Kidney (tissue), 14 donors: ENCODE measurements around the gene OR5K1. TPM values are rescaled to one million over a fixed set of nuclear protein-coding genes. Genes with fewer than 3 reads are reported as not detected.

ENCODE experiments used
- DNase-seq, 5 donors: peaks; one replicate each; pipeline ENCODE4 v3.0.0-alpha.2; 2013 to 2020
- FAIRE-seq: peaks from 2 replicates; lab custom pipeline; 2012; peaks lifted over from hg19 to GRCh38; lab: Jason Lieb, UNC
- H3K27ac ChIP-seq, 2 donors: one replicate each; pipeline ENCODE4 v1.7.0; 2013; ENCODE audit warnings: low read depth in 2 of 2, low read length in 2 of 2, inconsistent platforms in 1 of 2
- H3K27me3 ChIP-seq: one replicate; pipeline ENCODE4 v1.7.1; 2013; ENCODE audit warnings: low read length, inconsistent platforms; ENCODE audit not compliant: control insufficient read depth, insufficient read depth
- H3K36me3 ChIP-seq, 3 donors: one replicate each; pipeline versions ENCODE4 v1.7.0 to v1.7.1; 2013; ENCODE audit warnings: low read length in 3 of 3, control low read depth in 1 of 3, inconsistent platforms in 1 of 3; ENCODE audit not compliant: insufficient read depth in 3 of 3, control insufficient read depth in 2 of 3
- H3K4me1 ChIP-seq, 3 donors: one replicate each; pipeline versions ENCODE4 v1.7.0 to v1.7.1; 2013; ENCODE audit warnings: low read length in 3 of 3, inconsistent platforms in 1 of 3, low read depth in 1 of 3; ENCODE audit not compliant: control insufficient read depth in 2 of 3, insufficient read depth in 2 of 3
- H3K4me3 ChIP-seq, 3 donors: one replicate each; pipeline versions ENCODE4 v1.7.0 to v1.8.1; 2013; ENCODE audit warnings: low read length in 3 of 3, control low read depth in 1 of 3, inconsistent platforms in 1 of 3
- H3K9ac ChIP-seq, 3 donors: one replicate each; pipeline versions ENCODE4 v1.7.0 to v1.7.1; 2013; ENCODE audit warnings: low read length in 3 of 3, control low read depth in 1 of 3, inconsistent platforms in 1 of 3
- H3K9me3 ChIP-seq, 3 donors: one replicate each; pipeline versions ENCODE4 v1.7.0 to v1.7.1; 2013; ENCODE audit warnings: low read length in 3 of 3, control low read depth in 1 of 3, inconsistent platforms in 1 of 3; ENCODE audit not compliant: control insufficient read depth in 2 of 3, insufficient read depth in 1 of 3
- intact Hi-C: fragments of 100-400 bp; cut with DNase I; formaldehyde crosslinking; loops from one replicate; pipeline ENCODE4 v1.11.1; 2022
- polyA plus RNA-seq: library from polyadenylated mRNA; stranded (reverse); fragments of 350-450 nt; fragmentation: Illumina TruSeq; extraction: RNeasy Lipid Tissue Mini Kit (QIAGEN cat#74804); gene quantifications from one replicate; pipeline ENCODE4 v1.2.3, GENCODE V29; 2014; ENCODE audit warnings: low read depth, low replicate concordance; ENCODE audit not compliant: insufficient read depth
- total RNA-seq: library from RNA; stranded (reverse); fragmentation: NEBNext Ultra II Directional; extraction: Animal tissue kit (Norgen Biotek cat#: 25700); gene quantifications from one replicate; pipeline ENCODE4 v1.2.1, GENCODE V29; 2021
- TF ChIP-seq, protein P1 (sequence below): IDR thresholded peaks from 3 replicates; pipeline ENCODE4 v1.5.1; 2012; ENCODE audit warnings: mild to moderate bottlenecking, moderate library complexity, borderline replicate concordance; ENCODE audit not compliant: insufficient read depth; ENCODE audit errors: extremely low read depth
- donor health status: control.
- donor health status: control.
- donor health status: control.
- donor health status: control.
- donor health status: control.
- donor health status: DM: yes; HTN: yes; CAD: no.
- donor health status: Normal renal cell carcinoma (clear cell type).

OR5K1 gene
- total and polyA plus RNA-seq, 2 donors from 2014 or later: not detected

DNA sequence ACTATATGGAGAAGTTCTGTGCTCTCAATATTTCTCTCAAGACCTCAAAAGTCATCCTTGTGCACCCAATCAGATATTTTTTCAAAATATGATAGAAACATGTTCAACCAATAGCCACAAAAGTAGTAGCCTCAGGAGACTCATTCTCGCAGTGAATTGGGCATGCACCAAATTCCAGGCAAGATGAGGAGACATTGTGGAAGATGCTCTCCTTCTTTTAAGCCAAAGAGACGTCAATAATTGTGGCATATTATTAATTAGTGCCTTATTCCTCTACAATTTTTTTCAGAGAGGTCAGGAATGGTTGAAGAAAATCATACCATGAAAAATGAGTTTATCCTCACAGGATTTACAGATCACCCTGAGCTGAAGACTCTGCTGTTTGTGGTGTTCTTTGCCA is 34.4 kb downstream of the OR5K1 start, which contains the start of gene OR5K2:
TSS of gene OR5K2 (plus strand) at position 301 of the 400 bp plus-strand sequence. CDS start at position 301, 0 bp downstream.
- intact Hi-C loops: no loop called here
- Histone ChIP-seq H3K9me3 (no peaks in the 10 kb centered on the region), H3K4me1 (no peaks in the 10 kb centered on the region), H3K36me3 (no peaks in the 10 kb centered on the region), H3K27me3 (no peaks in the 10 kb centered on the region), H3K4me3 (no peak within 1 kb of the TSS), H3K27ac (no peak within 1 kb of the TSS), H3K9ac (no peak within 1 kb of the TSS)
- FAIRE-seq (no peak), DNase-seq (no peak)
- TF ChIP-seq, protein P1, sequence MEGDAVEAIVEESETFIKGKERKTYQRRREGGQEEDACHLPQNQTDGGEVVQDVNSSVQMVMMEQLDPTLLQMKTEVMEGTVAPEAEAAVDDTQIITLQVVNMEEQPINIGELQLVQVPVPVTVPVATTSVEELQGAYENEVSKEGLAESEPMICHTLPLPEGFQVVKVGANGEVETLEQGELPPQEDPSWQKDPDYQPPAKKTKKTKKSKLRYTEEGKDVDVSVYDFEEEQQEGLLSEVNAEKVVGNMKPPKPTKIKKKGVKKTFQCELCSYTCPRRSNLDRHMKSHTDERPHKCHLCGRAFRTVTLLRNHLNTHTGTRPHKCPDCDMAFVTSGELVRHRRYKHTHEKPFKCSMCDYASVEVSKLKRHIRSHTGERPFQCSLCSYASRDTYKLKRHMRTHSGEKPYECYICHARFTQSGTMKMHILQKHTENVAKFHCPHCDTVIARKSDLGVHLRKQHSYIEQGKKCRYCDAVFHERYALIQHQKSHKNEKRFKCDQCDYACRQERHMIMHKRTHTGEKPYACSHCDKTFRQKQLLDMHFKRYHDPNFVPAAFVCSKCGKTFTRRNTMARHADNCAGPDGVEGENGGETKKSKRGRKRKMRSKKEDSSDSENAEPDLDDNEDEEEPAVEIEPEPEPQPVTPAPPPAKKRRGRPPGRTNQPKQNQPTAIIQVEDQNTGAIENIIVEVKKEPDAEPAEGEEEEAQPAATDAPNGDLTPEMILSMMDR: no peak

DNA sequence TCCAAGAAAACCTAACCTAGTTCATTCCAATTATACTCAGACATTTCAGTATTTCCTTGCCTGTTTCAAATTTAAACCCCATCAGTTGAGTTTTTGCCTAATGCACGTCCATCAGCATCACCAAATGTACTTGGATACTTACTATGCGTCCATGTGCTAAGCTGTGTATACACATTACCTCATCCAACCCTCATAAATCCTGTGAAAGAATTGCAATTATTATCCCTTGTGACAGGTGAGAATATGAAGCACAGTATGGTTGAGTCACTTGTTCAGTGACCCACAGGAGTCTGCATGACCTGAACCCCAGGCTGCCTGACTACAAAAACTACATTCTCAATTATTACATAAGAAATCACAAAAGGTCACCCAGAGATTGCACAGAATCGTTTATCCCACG is 37.0 kb downstream of the OR5K1 start:
- no peak overlapping the region for H3K4me3 ChIP-seq
- H3K27ac ChIP-seq: no peak overlapping the region
- FAIRE-seq (no peak), DNase-seq (no peak)
- H3K4me1 ChIP-seq: no peaks in the 10 kb centered on the region
- intact Hi-C loops: no loop called here
- no peak overlapping the region for H3K9ac ChIP-seq
- no peaks in the 10 kb centered on the region for H3K27me3 ChIP-seq
- H3K9me3 ChIP-seq: no peaks in the 10 kb centered on the region
- TF ChIP-seq, protein P1: no peak
- H3K36me3 ChIP-seq: no peaks in the 10 kb centered on the region

DNA sequence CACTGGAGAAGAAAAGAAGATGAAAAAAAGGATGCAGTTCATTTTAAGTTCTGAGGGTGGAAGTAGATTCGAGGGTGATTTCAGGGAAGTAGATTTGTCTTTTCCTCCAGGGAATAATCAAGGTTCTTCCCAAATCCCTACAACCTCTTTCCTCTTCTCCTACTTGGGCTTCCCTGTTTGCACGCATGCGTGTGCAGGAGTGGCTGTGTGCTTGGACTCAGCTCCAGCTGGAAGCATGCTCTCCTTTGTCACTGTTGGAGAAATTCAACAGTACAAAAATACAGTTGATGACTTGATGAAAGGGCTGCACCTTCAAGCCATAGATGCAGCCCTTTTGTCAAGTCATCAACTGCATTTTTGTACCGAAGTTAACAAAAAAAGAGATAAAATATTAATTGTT is 38.3 kb downstream of the OR5K1 start:
- no peaks in the 10 kb centered on the region for H3K9me3 ChIP-seq
- FAIRE-seq (no peak), DNase-seq (no peak)
- TF ChIP-seq, protein P1: no peak
- H3K36me3 ChIP-seq: no peaks in the 10 kb centered on the region
- H3K4me3 ChIP-seq: no peak overlapping the region
- no peaks in the 10 kb centered on the region for H3K4me1 ChIP-seq
- intact Hi-C loops: no loop called here
- no peak overlapping the region for H3K9ac ChIP-seq
- no peak overlapping the region for H3K27ac ChIP-seq
- H3K27me3 ChIP-seq: no peaks in the 10 kb centered on the region
